ENCODE results near the gene LRRC36. TPM values are rescaled to one million over a fixed set of nuclear protein-coding genes. Genes with fewer than 3 reads are reported as not detected.

Gene LRRC36
- total and polyA plus RNA-seq, 2 of the 13 experiments (the other 11 are each of a cell fraction or from before 2014, with no cell fraction given): 0.12 to 0.15 TPM

DNA sequence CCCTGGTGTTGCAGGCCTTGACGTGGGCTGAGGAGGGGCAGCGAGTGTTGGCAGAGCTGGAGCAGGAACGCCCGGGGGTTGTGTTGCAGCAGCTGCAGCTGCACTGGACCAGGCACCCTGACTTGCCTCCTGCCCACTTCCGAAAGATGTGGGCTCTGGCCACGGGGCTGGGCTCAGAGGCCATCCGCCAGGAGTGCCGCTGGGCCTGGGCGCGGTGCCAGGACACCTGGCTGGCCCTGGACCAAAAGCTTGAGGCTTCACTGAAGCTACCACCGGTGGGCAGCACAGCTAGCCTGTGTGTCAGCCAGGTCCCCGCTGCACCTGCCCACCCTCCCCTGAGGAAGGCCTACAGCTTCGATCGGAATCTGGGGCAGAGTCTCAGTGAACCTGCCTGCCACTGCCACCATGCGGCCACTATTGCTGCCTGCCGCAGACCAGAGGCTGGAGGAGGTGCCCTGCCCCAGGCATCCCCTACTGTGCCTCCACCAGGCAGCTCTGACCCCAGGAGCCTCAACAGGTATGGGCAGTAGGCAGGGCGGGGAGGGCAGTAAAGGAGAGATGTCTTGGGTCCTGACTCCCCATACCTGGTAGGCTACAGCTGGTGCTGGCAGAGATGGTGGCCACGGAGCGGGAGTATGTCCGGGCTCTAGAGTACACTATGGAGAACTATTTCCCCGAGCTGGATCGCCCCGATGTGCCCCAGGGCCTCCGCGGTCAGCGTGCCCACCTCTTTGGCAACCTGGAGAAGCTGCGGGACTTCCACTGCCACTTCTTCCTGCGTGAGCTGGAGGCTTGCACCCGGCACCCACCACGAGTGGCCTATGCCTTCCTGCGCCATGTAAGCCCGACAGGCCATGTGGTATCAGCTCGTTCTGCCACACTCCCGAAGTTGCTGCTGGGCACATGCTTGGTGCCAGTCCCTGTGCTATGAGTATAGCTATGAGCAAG, 41.6 kb upstream of the LRRC36 start (continued):
- TF ChIP-seq, protein P1, sequence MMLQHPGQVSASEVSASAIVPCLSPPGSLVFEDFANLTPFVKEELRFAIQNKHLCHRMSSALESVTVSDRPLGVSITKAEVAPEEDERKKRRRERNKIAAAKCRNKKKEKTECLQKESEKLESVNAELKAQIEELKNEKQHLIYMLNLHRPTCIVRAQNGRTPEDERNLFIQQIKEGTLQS (CRISPR knock-in tag; IDR thresholded peaks at IDR 0.05): no peak
- TF ChIP-seq ZFP62 (CRISPR knock-in tag; IDR thresholded peaks at IDR 0.05) (no peak), TBX2 (CRISPR knock-in tag; IDR thresholded peaks at IDR 0.05; ENCODE audit: borderline replicate concordance) (0 out of 2 replicates have a peak, but pooled peaks have one; percentile 20), ZNF83 (CRISPR knock-in tag; IDR thresholded peaks at IDR 0.05; ENCODE audit: borderline replicate concordance) (no peak), FOSL1 (CRISPR knock-in tag; IDR thresholded peaks at IDR 0.05; ENCODE audit: borderline replicate concordance) (no peak), ZNF331 (CRISPR knock-in tag; IDR thresholded peaks at IDR 0.05) (no peak), HNF1A (IDR thresholded peaks at IDR 0.05; ENCODE audit: low read depth) (no peak), HNF1A (CRISPR knock-in tag; IDR thresholded peaks at IDR 0.05; ENCODE audit: borderline replicate concordance) (0 out of 2 replicates have a peak, but pooled peaks have one; percentile 31), ZBTB38 (CRISPR knock-in tag; IDR thresholded peaks at IDR 0.05) (no peak), MAZ (IDR thresholded peaks at IDR 0.05; ENCODE audit: borderline replicate concordance, low read depth, low read length) (no peak), MAZ (CRISPR knock-in tag; IDR thresholded peaks at IDR 0.05; ENCODE audit: low read depth) (0 out of 2 replicates have a peak, but pooled peaks have one; percentile 28), BRCA1 (CRISPR knock-in tag; IDR thresholded peaks at IDR 0.05) (no peak), SYNCRIP (IDR thresholded peaks at IDR 0.05; ENCODE audit: insufficient read depth, low read depth, low read length) (no peak), NFRKB (IDR thresholded peaks at IDR 0.05) (no peak), ZFYVE20 (CRISPR knock-in tag; IDR thresholded peaks at IDR 0.05; ENCODE audit: borderline replicate concordance, low read depth) (no peak), ZNF264 (CRISPR knock-in tag; IDR thresholded peaks at IDR 0.05) (no peak), HNF1B (CRISPR knock-in tag; IDR thresholded peaks at IDR 0.05) (peak; percentile 60), ZNF160 (CRISPR knock-in tag; IDR thresholded peaks at IDR 0.05) (no peak), CC2D1A (CRISPR knock-in tag; IDR thresholded peaks at IDR 0.05) (no peak), PAXIP1 (CRISPR knock-in tag; conservative IDR thresholded peaks at IDR 0.05) (no peak)
